SKM-1 treated with dmso at 0.1 percent for 144 hours (cell line): ENCODE data around the gene MYL4.
"Not testable (repeated sequence)": the region's sequence is repeated elsewhere in the genome, so short reads cannot be mapped to it uniquely, and the experiment has no call there.

ENCODE experiments used
- DNase-seq: peaks from one replicate; lab custom pipeline; 2025; ENCODE audit not compliant: unreplicated experiment; lab: John Stamatoyannopoulos, UW

The MYL4 gene

GRCh38 chr17:47208744-47209488 is at the start of gene MYL4:
Gene MYL4 (plus strand): TSS chr17:47209348. CDS start chr17:47209423, 75 bp downstream.
- no peak for DNase-seq

GRCh38 chr17:47162013-47162622 is 47.0 kb upstream of the MYL4 start:
- no peak for DNase-seq

GRCh38 chr17:47164263-47164662 is 44.9 kb upstream of the MYL4 start:
- DNase-seq, result no peak

DNA sequence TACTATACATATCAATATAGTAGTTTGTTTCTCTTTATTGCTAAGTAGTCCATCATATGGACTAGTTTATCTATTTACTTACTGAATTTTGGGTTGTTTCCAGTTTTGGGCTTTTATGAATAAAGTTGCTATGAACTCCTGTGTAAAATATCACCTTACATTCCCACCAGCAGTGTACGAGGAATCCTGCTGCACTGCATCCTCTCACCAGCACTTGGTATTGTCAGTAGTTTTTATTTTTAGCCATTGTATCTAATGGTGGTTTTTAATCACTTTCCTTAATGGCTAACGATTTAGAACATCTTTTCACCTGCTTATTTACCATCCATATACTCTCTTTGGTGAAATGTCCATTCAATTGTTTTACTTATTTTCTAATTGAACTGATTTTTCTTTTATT is 44.0 kb upstream of the MYL4 start:
- DNase-seq, result no peak

DNA sequence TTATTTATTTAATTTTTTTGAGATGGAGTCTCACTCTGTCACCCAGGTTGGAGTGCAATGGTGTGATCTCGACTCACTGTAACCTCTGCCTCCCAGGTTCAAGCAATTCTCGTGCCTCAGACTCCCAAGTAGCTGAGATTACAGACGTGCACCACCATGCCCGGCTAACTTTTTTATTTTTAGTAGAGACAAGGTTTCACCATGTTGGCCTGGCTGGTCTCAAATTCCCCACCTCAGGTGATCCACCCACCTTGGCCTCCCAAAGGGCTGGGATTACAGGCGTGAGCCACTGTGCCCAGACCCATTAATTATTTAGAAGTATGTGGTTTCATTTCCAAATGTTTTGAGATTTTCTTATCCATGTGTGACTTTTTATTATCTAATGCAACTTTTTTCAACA is 42.3 kb upstream of the MYL4 start:
- DNase-seq, result not testable (repeated sequence)

DNA sequence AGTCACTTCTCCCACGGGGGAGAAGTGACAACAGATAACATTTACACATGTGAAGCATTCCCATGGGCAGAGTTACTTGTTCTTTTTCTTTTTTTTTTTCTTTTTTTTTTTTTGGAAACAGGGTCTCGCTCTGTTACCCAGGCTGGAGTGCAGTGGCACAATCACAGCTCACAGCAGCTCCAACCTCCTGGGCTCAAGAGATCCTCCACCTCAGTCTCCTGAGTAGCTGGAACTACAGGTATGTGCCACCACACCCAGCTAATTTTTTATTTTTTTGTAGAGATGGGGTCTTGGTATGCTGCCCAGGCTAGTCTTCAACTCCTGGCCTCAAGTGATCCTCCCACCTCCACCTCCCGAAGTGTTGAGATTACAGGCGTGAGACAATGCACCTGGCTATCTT is 40.3 kb upstream of the MYL4 start:
- not testable (repeated sequence) for DNase-seq

DNA sequence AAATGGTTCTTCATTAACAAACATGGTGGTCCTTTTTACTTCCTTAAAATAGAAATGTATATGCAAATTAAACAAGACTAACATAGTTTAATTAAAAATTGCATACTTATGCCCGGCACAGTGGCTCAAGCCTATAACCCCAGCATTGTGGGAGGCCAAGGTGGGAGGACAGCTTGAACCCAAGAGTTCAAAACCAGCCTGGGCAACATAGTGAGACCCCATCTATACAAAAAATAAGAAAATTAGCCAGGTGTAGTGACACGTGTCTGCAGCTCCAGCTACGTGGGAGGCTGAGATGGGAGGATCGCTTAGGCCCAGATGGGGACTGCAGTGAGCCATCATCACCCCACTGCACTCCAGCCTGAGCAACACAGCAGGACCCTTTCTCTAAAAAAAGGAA is 38.4 kb upstream of the MYL4 start:
- no peak for DNase-seq

GRCh38 chr17:47172696-47173565 is 36.2 kb upstream of the MYL4 start:
- DNase-seq, result no peak

DNA sequence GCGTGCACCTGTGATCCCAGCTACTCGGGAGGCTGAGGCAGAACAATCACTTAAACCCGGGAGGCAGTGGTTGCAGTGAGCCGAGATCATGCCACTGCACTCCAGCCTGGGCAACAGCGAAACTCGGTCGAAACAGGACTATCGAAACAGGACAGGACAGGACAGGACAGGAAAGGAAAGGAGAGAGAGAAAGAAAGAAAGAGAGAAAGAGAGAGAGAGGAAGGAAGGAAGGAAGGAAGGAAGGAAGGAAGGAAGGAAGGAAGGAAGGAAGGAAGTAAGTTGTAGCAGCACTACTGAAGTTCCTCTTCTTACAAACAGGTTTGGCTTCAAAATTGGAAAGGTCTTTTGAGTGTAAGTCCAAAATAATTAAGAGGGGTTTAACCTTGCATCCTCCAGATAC is 34.3 kb upstream of the MYL4 start:
- not testable (repeated sequence) for DNase-seq

GRCh38 chr17:47176389-47176826 is 32.7 kb upstream of the MYL4 start:
- DNase-seq, result no peak

- no peak for DNase-seq
Observed at GRCh38 chr17:47177261-47177660, 31.9 kb upstream of the MYL4 start.

- no peak for DNase-seq
Observed at GRCh38 chr17:47179141-47179540, 30.0 kb upstream of the MYL4 start.

DNA sequence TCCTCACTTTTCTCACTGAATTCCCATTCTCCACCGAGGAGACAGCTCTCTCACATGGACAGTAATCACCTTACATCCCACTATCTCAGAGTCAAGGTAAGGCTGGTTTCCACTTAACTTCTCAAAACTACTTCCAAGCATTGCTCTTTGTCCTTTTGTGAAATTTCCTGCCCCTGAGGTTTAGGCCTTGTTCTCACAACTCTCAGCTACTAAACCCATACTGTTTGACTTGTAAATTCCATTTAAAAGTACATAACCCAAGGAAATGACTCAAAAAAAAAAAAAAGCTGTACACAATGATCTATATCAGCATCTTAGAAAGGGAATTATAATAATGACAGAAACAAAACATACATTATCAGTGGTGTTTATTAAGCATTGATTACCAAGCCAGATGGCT is 28.8 kb upstream of the MYL4 start:
- DNase-seq, result no peak

DNA sequence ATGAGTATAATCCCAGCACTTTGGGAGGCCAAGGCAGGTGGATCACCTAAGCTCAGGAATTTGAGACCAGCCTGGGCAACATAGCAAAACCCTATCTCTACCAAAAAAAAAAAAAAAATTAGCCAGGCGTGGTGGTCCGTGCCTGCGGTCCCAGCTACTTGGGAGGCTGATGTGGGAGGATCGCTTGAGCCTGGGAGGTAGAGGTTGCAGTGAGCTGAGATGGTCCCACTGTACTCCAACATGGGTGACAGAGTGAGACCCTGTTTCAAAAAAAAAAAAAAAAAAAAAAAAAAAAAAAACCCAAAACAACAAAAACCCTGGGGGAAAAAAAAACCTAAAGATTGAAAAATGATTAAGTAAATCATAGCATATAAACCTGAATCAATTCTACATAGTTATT is 28.2 kb upstream of the MYL4 start:
- DNase-seq, result not testable (repeated sequence)

DNA sequence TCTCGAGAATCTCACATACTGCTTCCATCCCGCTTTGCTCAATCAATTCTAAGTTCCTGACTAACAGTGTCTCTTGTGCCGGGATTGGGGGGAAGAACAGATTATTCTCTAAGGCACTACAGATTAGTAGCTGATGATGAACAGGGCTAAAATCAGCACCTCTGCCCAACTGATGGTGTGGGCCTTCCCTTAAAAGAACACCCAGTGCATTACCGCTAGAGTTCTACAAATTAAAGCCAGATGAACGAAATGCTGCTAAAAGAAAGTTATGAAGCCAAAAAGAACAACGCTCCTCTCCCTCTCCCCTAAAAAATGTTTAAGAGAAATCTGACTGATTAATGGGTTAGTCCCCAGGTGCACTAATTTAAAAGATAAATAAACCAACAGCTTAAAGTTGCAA is 24.5 kb upstream of the MYL4 start:
- no peak for DNase-seq

- no peak for DNase-seq
Observed at GRCh38 chr17:47188271-47188875, 20.8 kb upstream of the MYL4 start.

DNA sequence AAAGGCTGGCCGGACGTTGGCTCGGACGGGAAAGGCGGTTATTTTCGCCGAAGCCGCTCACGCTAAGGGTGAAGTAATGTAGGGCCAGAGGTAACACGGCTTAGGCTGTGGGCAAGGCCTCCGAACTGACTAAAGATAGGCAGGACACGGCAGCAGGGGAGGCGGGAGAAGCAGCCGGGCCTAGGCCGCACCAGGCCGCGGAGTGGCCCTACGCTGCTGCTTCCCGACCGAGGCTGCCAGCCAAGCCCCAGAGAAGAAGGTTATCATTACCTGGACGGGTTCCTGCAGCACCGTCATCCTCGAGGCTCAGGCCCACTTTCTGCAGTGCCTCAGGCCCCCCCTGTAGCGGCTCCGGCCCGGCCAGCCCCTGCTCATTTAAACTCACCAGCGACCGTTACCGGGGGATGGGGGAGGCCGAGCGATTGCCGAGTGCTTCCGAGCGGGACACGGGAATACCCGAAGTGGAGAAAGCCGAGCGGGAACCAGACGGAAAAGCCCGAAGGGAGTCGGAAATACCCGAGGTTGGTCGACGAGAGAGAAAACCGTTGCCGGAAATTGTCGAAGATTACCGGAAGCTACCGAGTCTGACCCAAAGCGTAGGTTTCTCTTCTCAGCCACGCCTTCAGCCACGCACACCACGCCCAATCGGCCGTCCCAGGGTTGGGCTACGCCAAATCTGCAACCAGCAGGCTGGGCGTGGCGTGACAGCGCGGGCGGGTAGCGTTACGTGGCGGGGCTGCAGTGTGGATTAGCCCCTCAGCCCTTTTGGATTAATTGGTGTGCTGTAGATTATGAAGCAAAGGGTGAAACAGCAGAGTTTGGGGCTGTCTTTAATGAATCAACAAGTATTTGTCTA is 20.0 kb upstream of the MYL4 start, which contains the start of gene CDC27:
CDC27 (minus strand) TSS at position 420 of the 856 bp plus-strand sequence; CDS start at position 297, 123 bp downstream.
- DNase-seq, result peak; percentile 98

DNA sequence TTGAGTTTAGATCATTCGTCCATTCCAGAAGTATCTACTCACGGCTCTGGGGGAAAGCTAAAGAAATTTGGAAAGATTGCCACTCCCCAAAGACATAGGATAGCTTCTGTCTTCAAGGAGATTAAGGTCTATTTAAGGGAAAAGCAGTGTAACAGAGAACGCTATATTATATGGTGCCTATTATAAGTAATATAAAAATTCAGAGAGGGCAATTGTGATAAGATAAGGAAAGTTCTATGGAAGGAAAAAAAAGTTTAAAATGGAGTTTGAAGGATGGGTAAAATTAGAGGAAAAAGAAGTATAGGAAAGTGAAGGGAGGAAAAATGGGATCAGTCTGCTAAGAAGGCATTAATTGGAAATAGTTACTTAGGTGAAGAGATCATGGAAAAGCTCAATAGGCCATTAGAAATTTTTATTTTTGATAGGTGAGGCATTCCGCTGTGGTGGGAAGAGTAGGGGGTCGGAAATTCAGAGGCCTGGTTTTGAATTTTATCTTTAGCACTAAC is 19.4 kb upstream of the MYL4 start:
- DNase-seq, result no peak

DNA sequence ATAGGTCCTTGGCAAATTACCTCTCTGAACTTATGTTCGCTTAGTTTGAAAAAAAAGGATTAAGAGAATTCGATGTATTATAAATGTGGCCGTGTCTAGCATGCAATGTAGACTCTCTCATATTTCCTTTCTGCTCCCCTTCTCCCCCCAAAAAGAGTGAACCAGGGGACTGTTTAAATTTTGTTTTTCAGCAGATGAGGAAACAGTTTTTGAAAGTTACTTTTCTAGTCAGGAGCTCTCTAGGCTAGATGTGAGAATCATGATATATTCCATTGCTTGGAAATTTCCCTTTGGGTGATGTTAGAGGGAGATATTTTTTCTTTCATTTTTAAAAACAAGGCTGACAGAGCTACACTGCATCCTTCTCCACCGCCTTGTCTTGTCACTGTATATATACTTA is 18.9 kb upstream of the MYL4 start:
- DNase-seq, result no peak

- DNase-seq, result no peak
Observed at GRCh38 chr17:47190770-47191169, 18.4 kb upstream of the MYL4 start.
